Upper lobe of left lung (tissue), 4 donors: ENCODE data around the gene PDE11A.

Experiments
- CTCF ChIP-seq, 6 experiments: fragments of 450-650 bp in 4 of 6; fragments of 200-600 bp in 2 of 6; sonication (generic) in 2 of 6; IDR thresholded peaks; one replicate each; pipeline ENCODE4 v1.5.1; 2016 to 2019; ENCODE audit warnings: antibody characterized with exemption in 6 of 6
- EP300 ChIP-seq, 4 donors: sonication (generic); formaldehyde crosslinking; IDR thresholded peaks; one replicate each; pipeline ENCODE4 v1.5.1; 2017; ENCODE audit warnings: antibody characterized with exemption in 4 of 4, control low read depth in 2 of 4

GRCh38 chr2:177603768-177604167 lies 468.8 kb downstream of the PDE11A start:
- no peak for TF ChIP-seq EP300 (IDR thresholded peaks at IDR 0.05)
- TF ChIP-seq CTCF (IDR thresholded peaks at IDR 0.05) = no peak
